ENCODE results near the gene RHOA. TPM values are rescaled to one million over a fixed set of nuclear protein-coding genes. Genes with fewer than 3 reads are reported as not detected.

The RHOA gene
- total and polyA plus RNA-seq, 7 experiments from 2014 or later, result 212 to 576 (median 331) TPM

DNA sequence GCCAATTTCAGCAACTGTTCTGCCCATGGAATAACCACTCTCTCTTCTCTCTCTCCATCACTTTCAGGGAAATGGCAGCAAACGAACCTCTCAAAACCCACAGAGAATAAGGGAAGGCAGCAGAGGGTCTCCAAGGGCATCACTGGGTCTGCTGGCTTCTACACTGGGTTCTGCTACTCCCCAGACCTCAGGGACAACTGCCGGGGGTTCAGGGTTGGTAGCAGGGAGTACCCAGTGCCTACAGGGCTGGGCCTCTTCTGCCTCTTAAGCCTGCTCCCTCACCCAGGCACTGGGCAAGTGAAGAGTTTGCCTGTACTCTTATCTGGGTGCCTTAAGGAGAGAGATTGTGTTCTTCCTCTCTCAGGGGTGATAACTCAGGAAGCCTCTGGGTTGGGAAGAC lies 3.0 kb upstream of the RHOA start:
- Mint-ChIP-seq H3K27ac (peak overlapping the region in 8 of 9 donors; percentile 36 to 98 (median 94)), H3K9me3 (no peaks in the 10 kb centered on the region), H3K36me3 (peaks cover 0 to 48% (median 0%) of the 10 kb centered on the region in 5 donors), H3K4me1 (peaks cover 49 to 79% (median 73%) of the 10 kb centered on the region in 7 donors), H3K4me3 (peak overlapping the region in 3 of 10 donors; percentile 28 to 35 (median 33)), H3K27me3 (peaks cover 0 to 2% (median 0%) of the 10 kb centered on the region in 5 donors)
- Histone ChIP-seq H3K27me3 (ENCODE audit: control insufficient read depth in 2 of 2, insufficient read depth in 2 of 2, low read length in 2 of 2) (no peaks in the 10 kb centered on the region), H3K36me3 (ENCODE audit: control insufficient read depth in 2 of 3, insufficient read depth in 3 of 3, low read length in 3 of 3) (peaks cover 0 to 15% (median 0%) of the 10 kb centered on the region in 3 experiments), H3K4me1 (ENCODE audit: control insufficient read depth in 2 of 2, insufficient read depth in 2 of 2, low read length in 2 of 2) (peaks cover 57 to 60% of the 10 kb centered on the region in 2 donors), H3K9me3 (ENCODE audit: control insufficient read depth in 2 of 3, low read length in 3 of 3) (no peaks in the 10 kb centered on the region), H3K4me3 (ENCODE audit: low read length) (no peak overlapping the region), H3K27ac (ENCODE audit: low read depth, low read length) (peak overlapping the region; percentile 81)
- DNase-seq (no peak), ATAC-seq (no peak)
- ChIA-PET CTCF (interaction anchor here (3.3 kb wide), 1 partner anchor 31 kb away, joined by 23 read pairs; no protein-coding TSS in a partner anchor), POLR2A (interaction anchor here (1.2 to 3.4 kb wide), 2 partner anchors 11 to 75 kb away, joined by 4 to 42 read pairs; partner anchors contain the start of gene USP4)
- intact Hi-C loops (cut with micrococcal nuclease), result loop anchor here (1.0 to 10.0 kb wide), 4 partner anchors 35 to 1632 kb away; partner anchors contain the start of genes PFKFB4 (in 1 of the 2), RBM5 (in 1 of the 2) and SMARCC1 (in 1 of the 2)

DNA sequence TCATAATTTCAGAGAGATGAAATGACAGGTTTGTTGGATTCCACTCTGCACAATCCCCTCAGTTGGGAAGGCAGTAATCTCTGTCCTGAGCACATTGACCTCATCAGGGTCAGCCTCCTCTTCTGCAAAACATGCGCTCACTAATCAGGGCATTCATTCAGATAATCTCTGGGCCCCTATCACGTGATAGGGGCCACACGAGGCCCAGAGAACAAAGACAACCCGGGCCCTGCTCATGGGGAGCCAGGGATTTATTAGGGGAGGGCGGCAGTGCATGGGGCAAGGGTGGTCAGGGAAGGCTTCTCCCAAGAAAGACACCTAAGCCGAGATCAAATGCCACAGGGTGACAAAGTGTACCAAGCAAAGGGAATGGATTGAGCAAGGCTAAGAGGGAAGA lies 1.6 kb upstream of the RHOA start:
- intact Hi-C loops (cut with micrococcal nuclease), result loop anchor here in 1 of 2 donors (2.0 to 10.0 kb wide), 4 partner anchors 495 to 1631 kb away; partner anchors contain the start of genes ARIH2, PFKFB4, RBM5 and SMARCC1
- Histone ChIP-seq H3K27me3 (ENCODE audit: control insufficient read depth in 2 of 2, insufficient read depth in 2 of 2, low read length in 2 of 2) (no peaks in the 10 kb centered on the region), H3K27ac (ENCODE audit: low read depth, low read length) (peak overlapping the region; percentile 96), H3K4me1 (ENCODE audit: control insufficient read depth in 2 of 2, insufficient read depth in 2 of 2, low read length in 2 of 2) (peaks cover 63 to 64% of the 10 kb centered on the region in 2 donors), H3K9me3 (ENCODE audit: control insufficient read depth in 2 of 3, low read length in 3 of 3) (no peaks in the 10 kb centered on the region), H3K36me3 (ENCODE audit: control insufficient read depth in 2 of 3, insufficient read depth in 3 of 3, low read length in 3 of 3) (peaks cover 0 to 8% (median 0%) of the 10 kb centered on the region in 3 experiments), H3K4me3 (ENCODE audit: low read length) (peak overlapping the region; percentile 86)
- no peaks in the 10 kb centered on the region for H3K9me3 Mint-ChIP-seq
- ATAC-seq (no peak), DNase-seq (no peak)
- peaks cover 0 to 44% (median 0%) of the 10 kb centered on the region in 5 donors for H3K36me3 Mint-ChIP-seq
- ChIA-PET POLR2A (interaction anchor here (0.9 to 3.9 kb wide), 7 partner anchors 8 to 74 kb away, joined by 5 to 71 read pairs (median 15); partner anchors contain the start of genes AMT, DAG1, NICN1 and USP4), CTCF (interaction anchor here (0.9 to 2.0 kb wide), 2 partner anchors 36 to 73 kb away, joined by 3 to 11 read pairs; partner anchors contain the start of gene USP4)
- peaks cover 50 to 81% (median 72%) of the 10 kb centered on the region in 7 donors for H3K4me1 Mint-ChIP-seq
- peak overlapping the region; percentile 55 to 97 (median 90) for H3K4me3 Mint-ChIP-seq
- H3K27me3 Mint-ChIP-seq, result peaks cover 0 to 2% (median 0%) of the 10 kb centered on the region in 5 donors
- peak overlapping the region; percentile 12 to 97 (median 94) for H3K27ac Mint-ChIP-seq

DNA sequence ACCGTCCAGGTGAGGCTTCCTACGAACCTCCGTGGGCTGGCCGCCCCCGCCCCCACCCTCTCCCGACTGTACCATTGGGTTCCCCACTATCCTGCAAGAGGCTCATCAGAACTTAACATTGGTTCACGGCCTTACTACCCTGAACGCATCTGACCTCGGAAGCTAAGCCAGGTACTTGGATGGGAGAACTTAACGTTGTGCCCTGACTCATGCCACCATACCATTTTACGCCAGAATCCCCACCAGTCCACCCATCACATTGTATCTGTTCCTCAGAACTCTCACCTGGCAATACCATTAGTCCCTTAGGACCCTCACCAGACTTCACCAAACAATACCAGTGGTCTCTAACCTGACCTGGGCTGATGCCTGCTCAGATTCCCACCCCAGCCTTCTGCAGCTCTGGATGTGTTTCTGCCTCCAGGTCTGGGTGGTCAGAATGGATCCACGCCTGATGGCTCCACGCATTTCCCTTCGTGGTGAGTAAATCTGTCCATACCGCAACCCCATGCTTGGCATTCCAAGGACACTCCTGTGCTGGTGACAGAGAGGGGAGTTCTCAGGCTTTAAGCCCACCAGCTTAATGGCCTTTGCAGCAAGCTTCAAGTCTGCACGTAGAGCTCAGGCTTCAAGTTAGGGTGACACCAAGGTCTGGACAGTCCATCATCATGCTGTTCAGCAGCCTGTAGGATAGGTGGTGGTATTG lies 1.0 kb upstream of the RHOA start:
- no peaks in the 10 kb centered on the region for H3K9me3 ChIP-seq (ENCODE audit: control insufficient read depth in 2 of 3, low read length in 3 of 3)
- Mint-ChIP-seq H3K9me3 (no peaks in the 10 kb centered on the region), H3K4me1 (peaks cover 49 to 82% (median 72%) of the 10 kb centered on the region in 7 donors), H3K36me3 (peaks cover 0 to 41% (median 0%) of the 10 kb centered on the region in 5 donors), H3K27me3 (peaks cover 0 to 2% (median 0%) of the 10 kb centered on the region in 5 donors), H3K4me3 (peak overlapping the region; percentile 82 to 97 (median 91)), H3K27ac (peak overlapping the region; percentile 88 to 97 (median 94))
- DNase-seq (no peak), ATAC-seq (no peak)
- H3K4me3 ChIP-seq (ENCODE audit: low read length), result peak overlapping the region; percentile 86
- POLR2A ChIA-PET, result interaction anchor here (0.6 to 3.9 kb wide), 10 partner anchors 8 to 424 kb away, joined by 3 to 71 read pairs (median 8); partner anchors contain the start of genes AMT, DAG1, NICN1 and USP4
- intact Hi-C loops (cut with micrococcal nuclease), result loop anchor here (1.0 to 10.0 kb wide), 14 partner anchors 17 to 1630 kb away; partner anchors contain the start of genes DAG1 (in 2 of the 2), GPX1 (in 2 of the 2), NICN1 (in 2 of the 2) and QRICH1 (in 2 of the 2)
- CTCF ChIA-PET, result interaction anchor here (0.9 to 2.0 kb wide), 2 partner anchors 36 to 73 kb away, joined by 3 to 11 read pairs; partner anchors contain the start of gene USP4
- no peaks in the 10 kb centered on the region for H3K27me3 ChIP-seq (ENCODE audit: control insufficient read depth in 2 of 2, insufficient read depth in 2 of 2, low read length in 2 of 2)
- peaks cover 0 to 8% (median 0%) of the 10 kb centered on the region in 3 experiments for H3K36me3 ChIP-seq (ENCODE audit: control insufficient read depth in 2 of 3, insufficient read depth in 3 of 3, low read length in 3 of 3)
- peaks cover 61 to 65% of the 10 kb centered on the region in 2 donors for H3K4me1 ChIP-seq (ENCODE audit: control insufficient read depth in 2 of 2, insufficient read depth in 2 of 2, low read length in 2 of 2)
- peak overlapping the region; percentile 96 for H3K27ac ChIP-seq (ENCODE audit: low read depth, low read length)

DNA sequence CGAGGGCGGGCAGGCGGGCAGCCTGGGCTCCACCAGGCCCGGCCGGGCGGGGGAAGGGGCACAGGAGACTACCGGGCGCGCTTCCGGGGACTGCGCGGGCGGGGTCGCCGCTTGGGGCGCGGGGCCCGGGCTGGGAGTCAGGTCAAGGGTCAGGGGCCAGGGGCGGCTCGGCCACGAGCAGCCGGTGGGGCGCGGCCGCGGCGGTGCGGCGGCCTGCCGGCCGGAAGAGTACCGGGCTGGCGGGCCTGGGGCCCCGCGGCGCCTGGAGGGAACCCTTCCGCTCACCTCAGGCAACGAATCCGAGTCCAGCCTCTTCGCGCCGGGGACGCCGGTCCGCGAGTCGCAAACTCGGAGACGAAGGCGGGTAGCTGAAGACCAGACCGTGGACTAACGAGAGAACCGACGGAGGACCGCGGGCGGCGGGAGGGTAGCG lies 225 bp downstream of the RHOA start:
- H3K36me3 ChIP-seq (ENCODE audit: control insufficient read depth in 2 of 3, insufficient read depth in 3 of 3, low read length in 3 of 3), result peaks cover 0 to 8% (median 0%) of the 10 kb centered on the region in 3 experiments
- H3K4me3 Mint-ChIP-seq, result peak overlapping the region; percentile 82 to 97 (median 94)
- peak in 2 of 9 donors; percentile 40 to 75 for DNase-seq
- POLR2A ChIA-PET, result interaction anchor here (0.6 to 3.9 kb wide), 16 partner anchors 10 to 318 kb away, joined by 3 to 71 read pairs (median 6); partner anchors contain the start of genes DAG1, NICN1, QRICH1 and USP4
- H3K27me3 ChIP-seq (ENCODE audit: control insufficient read depth in 2 of 2, insufficient read depth in 2 of 2, low read length in 2 of 2), result no peaks in the 10 kb centered on the region
- H3K4me1 Mint-ChIP-seq, result peaks cover 48 to 82% (median 70%) of the 10 kb centered on the region in 7 donors
- intact Hi-C loops (cut with micrococcal nuclease), result loop anchor here (1.0 to 10.0 kb wide), 4 partner anchors 262 to 1629 kb away; partner anchors contain the start of genes PFKFB4 (in 1 of the 2), RBM5 (in 1 of the 2) and SMARCC1 (in 1 of the 2)
- peaks cover 0 to 2% (median 0%) of the 10 kb centered on the region in 5 donors for H3K27me3 Mint-ChIP-seq
- peaks cover 0 to 34% (median 0%) of the 10 kb centered on the region in 5 donors for H3K36me3 Mint-ChIP-seq
- peak overlapping the region; percentile 96 for H3K27ac ChIP-seq (ENCODE audit: low read depth, low read length)
- peaks cover 59 to 65% of the 10 kb centered on the region in 2 donors for H3K4me1 ChIP-seq (ENCODE audit: control insufficient read depth in 2 of 2, insufficient read depth in 2 of 2, low read length in 2 of 2)
- peak overlapping the region; percentile 63 for H3K4me3 ChIP-seq (ENCODE audit: low read length)
- no peaks in the 10 kb centered on the region for H3K9me3 Mint-ChIP-seq
- H3K9me3 ChIP-seq (ENCODE audit: control insufficient read depth in 2 of 3, low read length in 3 of 3), result no peaks in the 10 kb centered on the region
- CTCF ChIA-PET, result interaction anchor here (1.0 to 2.0 kb wide), 2 partner anchors 60 to 71 kb away, joined by 3 to 11 read pairs; partner anchors contain the start of gene USP4
- H3K27ac Mint-ChIP-seq, result peak overlapping the region; percentile 81 to 97 (median 94)
- peak; percentile 10 for ATAC-seq

DNA sequence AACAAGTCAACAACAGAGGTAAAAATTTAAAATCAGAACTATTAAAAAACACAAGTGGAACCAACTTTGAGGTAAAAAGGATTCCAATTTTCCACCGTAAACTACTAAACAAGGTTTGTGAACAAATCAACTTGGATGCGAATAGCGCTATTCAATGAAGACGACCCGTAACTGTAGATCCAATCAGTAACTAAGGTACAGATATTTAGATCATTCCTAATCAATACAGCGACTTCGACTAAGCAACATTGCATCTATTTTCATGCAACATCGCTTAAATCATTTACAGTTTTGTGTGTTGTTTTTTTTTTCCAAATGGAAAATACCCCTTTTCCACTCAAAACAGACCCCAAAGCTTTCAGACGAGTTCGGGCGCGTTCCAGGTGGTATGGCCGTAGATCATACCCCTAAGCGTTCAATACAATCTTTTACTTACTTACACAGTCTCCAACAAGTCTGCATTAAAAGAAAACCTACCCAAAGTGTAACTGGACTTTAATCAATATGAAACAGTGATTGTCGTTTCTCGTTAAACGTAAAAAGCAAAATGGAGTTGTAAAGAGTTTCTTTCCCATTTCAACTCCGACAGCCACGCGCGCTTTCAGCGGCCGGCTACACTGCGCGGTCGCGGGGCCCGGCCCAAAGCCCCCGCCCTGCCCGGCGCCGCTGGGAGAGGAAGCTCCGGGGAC lies 786 bp downstream of the RHOA start:
- Mint-ChIP-seq H3K9me3 (no peaks in the 10 kb centered on the region), H3K27me3 (peaks cover 0 to 2% (median 0%) of the 10 kb centered on the region in 5 donors), H3K36me3 (peaks cover 0 to 30% (median 0%) of the 10 kb centered on the region in 5 donors), H3K4me1 (peaks cover 48 to 82% (median 70%) of the 10 kb centered on the region in 7 donors), H3K27ac (peak overlapping the region; percentile 68 to 95 (median 91)), H3K4me3 (peak overlapping the region; percentile 82 to 97 (median 92))
- peaks cover 57 to 65% of the 10 kb centered on the region in 2 donors for H3K4me1 ChIP-seq (ENCODE audit: control insufficient read depth in 2 of 2, insufficient read depth in 2 of 2, low read length in 2 of 2)
- no peaks in the 10 kb centered on the region for H3K27me3 ChIP-seq (ENCODE audit: control insufficient read depth in 2 of 2, insufficient read depth in 2 of 2, low read length in 2 of 2)
- H3K9me3 ChIP-seq (ENCODE audit: control insufficient read depth in 2 of 3, low read length in 3 of 3), result no peaks in the 10 kb centered on the region
- no peak for ATAC-seq
- H3K4me3 ChIP-seq (ENCODE audit: low read length), result peak overlapping the region; percentile 63
- POLR2A ChIA-PET, result interaction anchor here (1.1 to 3.9 kb wide), 9 partner anchors 10 to 135 kb away, joined by 3 to 71 read pairs (median 15); partner anchors contain the start of genes DAG1, NICN1 and USP4
- intact Hi-C loops (cut with micrococcal nuclease), result loop anchor here (1.0 to 10.0 kb wide), 4 partner anchors 262 to 1629 kb away; partner anchors contain the start of genes PFKFB4 (in 1 of the 2), RBM5 (in 1 of the 2) and SMARCC1 (in 1 of the 2)
- peaks cover 0 to 8% (median 0%) of the 10 kb centered on the region in 3 experiments for H3K36me3 ChIP-seq (ENCODE audit: control insufficient read depth in 2 of 3, insufficient read depth in 3 of 3, low read length in 3 of 3)
- DNase-seq, result no peak
- H3K27ac ChIP-seq (ENCODE audit: low read depth, low read length), result peak overlapping the region; percentile 96
- CTCF ChIA-PET, result interaction anchor here (2.0 kb wide), 1 partner anchor 71 kb away, joined by 11 read pairs; the partner anchor contains the start of gene USP4

All from naive thymus-derived CD4-positive, alpha-beta T cell (primary cell).